ENCODE measurements around the gene FAM193A.

GRCh38 chr4:2765832-2766526 is 229.5 kb downstream of the FAM193A start:
- no peak for TF ChIP-seq POLR2AphosphoS5 (IDR thresholded peaks at IDR 0.05; ENCODE audit: borderline replicate concordance, low read depth, low read length)
- no peak for TF ChIP-seq EZH2 (IDR thresholded peaks at IDR 0.05)

Data from SK-N-MC (cell line).